Adrenal gland (tissue), 5 donors: ENCODE results near the gene AIFM3.

ENCODE experiments used
- POLR2A ChIP-seq, 2 donors: fragments of 450-650 bp; IDR thresholded peaks; one replicate each; pipeline ENCODE4 v1.6.1; 2017; ENCODE audit warnings: antibody characterized with exemption in 2 of 2, mild to moderate bottlenecking in 2 of 2, moderate library complexity in 1 of 2
- TF ChIP-seq, protein P1 (sequence below), 6 experiments: fragments of 450-650 bp in 4 of 6; fragments of 200-600 bp in 2 of 6; sonication (generic) in 1 of 6; IDR thresholded peaks; 1 replicate in 5 of 6; 2 replicates in 1 of 6; pipeline versions ENCODE4 v1.5.1 to v1.8.0; 2016 to 2021; ENCODE audit warnings: antibody characterized with exemption in 6 of 6, mild to moderate bottlenecking in 2 of 6, moderate library complexity in 1 of 6
- donor health status: DM: no; HTN: no; CAD: no.

GRCh38 chr22:20988573-20989322 lies 21.7 kb downstream of the AIFM3 start:
- TF ChIP-seq, protein P1, sequence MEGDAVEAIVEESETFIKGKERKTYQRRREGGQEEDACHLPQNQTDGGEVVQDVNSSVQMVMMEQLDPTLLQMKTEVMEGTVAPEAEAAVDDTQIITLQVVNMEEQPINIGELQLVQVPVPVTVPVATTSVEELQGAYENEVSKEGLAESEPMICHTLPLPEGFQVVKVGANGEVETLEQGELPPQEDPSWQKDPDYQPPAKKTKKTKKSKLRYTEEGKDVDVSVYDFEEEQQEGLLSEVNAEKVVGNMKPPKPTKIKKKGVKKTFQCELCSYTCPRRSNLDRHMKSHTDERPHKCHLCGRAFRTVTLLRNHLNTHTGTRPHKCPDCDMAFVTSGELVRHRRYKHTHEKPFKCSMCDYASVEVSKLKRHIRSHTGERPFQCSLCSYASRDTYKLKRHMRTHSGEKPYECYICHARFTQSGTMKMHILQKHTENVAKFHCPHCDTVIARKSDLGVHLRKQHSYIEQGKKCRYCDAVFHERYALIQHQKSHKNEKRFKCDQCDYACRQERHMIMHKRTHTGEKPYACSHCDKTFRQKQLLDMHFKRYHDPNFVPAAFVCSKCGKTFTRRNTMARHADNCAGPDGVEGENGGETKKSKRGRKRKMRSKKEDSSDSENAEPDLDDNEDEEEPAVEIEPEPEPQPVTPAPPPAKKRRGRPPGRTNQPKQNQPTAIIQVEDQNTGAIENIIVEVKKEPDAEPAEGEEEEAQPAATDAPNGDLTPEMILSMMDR (IDR thresholded peaks at IDR 0.05) = no peak
- no peak for TF ChIP-seq POLR2A (IDR thresholded peaks at IDR 0.05)
